Measurements from ENCODE around the gene ELMO1. TPM values are rescaled to one million over a fixed set of nuclear protein-coding genes. Genes with fewer than 3 reads are reported as not detected.

ELMO1 gene
- total and polyA plus RNA-seq, 2 experiments from 2014 or later, result 6.5 to 24.9 TPM

GRCh38 chr7:37065779-37066271 is 382.8 kb downstream of the ELMO1 start:
- H3K27me3 Mint-ChIP-seq (ENCODE audit: insufficient read depth, low read depth, poor library complexity), result no peaks in the 10 kb centered on the region
- TF ChIP-seq ZNF462 (CRISPR knock-in tag; IDR thresholded peaks at IDR 0.05) (no peak), CREB1 (CRISPR knock-in tag; IDR thresholded peaks at IDR 0.05; ENCODE audit: low read depth) (no peak), POLR2AphosphoS5 (IDR thresholded peaks at IDR 0.05; ENCODE audit: low read depth) (no peak), STAT1 (IDR thresholded peaks at IDR 0.05; ENCODE audit: unreplicated experiment) (no peak), EZH2phosphoT487 (IDR thresholded peaks at IDR 0.05; ENCODE audit: unreplicated experiment) (no peak), EZH2 (IDR thresholded peaks at IDR 0.05; ENCODE audit: low read depth, unreplicated experiment) (no peak), ZNF331 (CRISPR knock-in tag; IDR thresholded peaks at IDR 0.05; ENCODE audit: low read depth) (no peak)
- H3K36me3 Mint-ChIP-seq (ENCODE audit: low read depth), result no peaks in the 10 kb centered on the region; the same call in 2 of the 3 replicates
- Histone ChIP-seq H3K4me1 (ENCODE audit: insufficient read depth) (no peaks in the 10 kb centered on the region), H3K4me2 (no peak overlapping the region), H3K36me3 (ENCODE audit: insufficient read depth) (no peaks in the 10 kb centered on the region), H4K20me1 (replicated peaks; ENCODE audit: insufficient read depth) (no peaks in the 10 kb centered on the region), H3K27me3 (ENCODE audit: insufficient read depth) (no peaks in the 10 kb centered on the region), H2AFZ (no peak overlapping the region), H3K27ac (ENCODE audit: low read depth) (no peak overlapping the region), H3K9me2 (ENCODE audit: insufficient read depth) (no peaks in the 10 kb centered on the region), H3F3A (replicated peaks; ENCODE audit: low read depth) (no peaks in the 10 kb centered on the region), H3K4me3 (no peak overlapping the region), H3K79me2 (replicated peaks; ENCODE audit: insufficient read depth) (no peaks in the 10 kb centered on the region)
- DNase-seq (ENCODE audit: low spot score) (no peak), ATAC-seq (no peak)
- H3K27ac Mint-ChIP-seq, result no peak overlapping the region
- H3K9me3 Mint-ChIP-seq, result no peaks in the 10 kb centered on the region
- no peaks in the 10 kb centered on the region; the same call in 2 of the 3 replicates for H3K4me1 Mint-ChIP-seq
- no peak overlapping the region for H3K4me3 Mint-ChIP-seq

GRCh38 chr7:37062560-37062859 is 386.2 kb downstream of the ELMO1 start:
- no peak overlapping the region for H2AFZ ChIP-seq
- H4K20me1 ChIP-seq (replicated peaks; ENCODE audit: insufficient read depth), result no peaks in the 10 kb centered on the region
- Mint-ChIP-seq H3K9me3 (no peaks in the 10 kb centered on the region; the same call in 2 of the 3 replicates), H3K36me3 (ENCODE audit: low read depth) (no peaks in the 10 kb centered on the region; the same call in 2 of the 3 replicates), H3K27me3 (ENCODE audit: insufficient read depth, low read depth, poor library complexity) (no peaks in the 10 kb centered on the region), H3K27ac (no peak overlapping the region), H3K4me3 (no peak overlapping the region), H3K4me1 (no peaks in the 10 kb centered on the region; the same call in 2 of the 3 replicates)
- H3K4me3 ChIP-seq, result no peak overlapping the region
- H3K27me3 ChIP-seq (ENCODE audit: insufficient read depth), result no peaks in the 10 kb centered on the region
- H3K79me2 ChIP-seq (replicated peaks; ENCODE audit: insufficient read depth), result no peaks in the 10 kb centered on the region
- no peaks in the 10 kb centered on the region for H3F3A ChIP-seq (replicated peaks; ENCODE audit: low read depth)
- no peak overlapping the region for H3K4me2 ChIP-seq
- H3K4me1 ChIP-seq (ENCODE audit: insufficient read depth), result no peaks in the 10 kb centered on the region
- H3K9me2 ChIP-seq (ENCODE audit: insufficient read depth), result 0 out of 2 replicates have a peak, but pooled peaks cover 2% of the 10 kb centered on the region
- no peaks in the 10 kb centered on the region for H3K36me3 ChIP-seq (ENCODE audit: insufficient read depth)
- TF ChIP-seq NANOG (IDR thresholded peaks at IDR 0.05; ENCODE audit: borderline replicate concordance), result no peak
- no peak for TF ChIP-seq CTCF (conservative IDR thresholded peaks at IDR 0.05; ENCODE audit: low read depth in 2 of 2)
- TF ChIP-seq STAT1 (IDR thresholded peaks at IDR 0.05; ENCODE audit: unreplicated experiment), result no peak
- no peak for TF ChIP-seq ZNF331 (CRISPR knock-in tag; IDR thresholded peaks at IDR 0.05; ENCODE audit: low read depth)
- ATAC-seq (no peak), DNase-seq (ENCODE audit: low spot score) (no peak)
- no peak overlapping the region for H3K27ac ChIP-seq (ENCODE audit: low read depth)

All from GM23338 (cell line).